SK-N-SH treated with all-trans-retinoic acid at 6 μM for 48 hours (cell line): ENCODE data around the gene VAT1L.

Experiments used
- ATAC-seq: fragments of 200-7000 bp; cut with Tn5 transposase; 3 replicates; pipeline ENCODE4 v1.9.1; 2020; ENCODE audit warnings: mild to moderate bottlenecking, moderate library complexity
- ARNTL ChIP-seq: fragments of 450-650 bp; formaldehyde crosslinking; IDR thresholded peaks from 2 replicates; pipeline ENCODE4 v1.5.0; 2020; ENCODE audit warnings: low read depth, mild to moderate bottlenecking, moderate library complexity, borderline replicate concordance
- CREB5 ChIP-seq: fragments of 250-450 bp; sonication (Bioruptor Pico); IDR thresholded peaks from 2 replicates; pipeline ENCODE4 v1.5.1; 2020; ENCODE audit warnings: low read depth, mild to moderate bottlenecking, moderate library complexity
- CSDC2 ChIP-seq: fragments of 250-450 bp; sonication (Bioruptor Pico); IDR thresholded peaks from 2 replicates; pipeline ENCODE4 v1.5.0; 2020; ENCODE audit warnings: mild to moderate bottlenecking, moderate library complexity
- GLIS3 ChIP-seq: fragments of 250-450 bp; sonication (Bioruptor Pico); IDR thresholded peaks from 2 replicates; pipeline ENCODE4 v1.5.0; 2020; ENCODE audit warnings: mild to moderate bottlenecking, moderate library complexity
- ISL1 ChIP-seq: fragments of 250-450 bp; sonication (Bioruptor Pico); IDR thresholded peaks from 2 replicates; pipeline ENCODE4 v2.1.2; 2022; ENCODE audit warnings: mild to moderate bottlenecking, moderate library complexity
- OSR1 ChIP-seq: fragments of 250-450 bp; sonication (Bioruptor Pico); IDR thresholded peaks from 2 replicates; pipeline ENCODE4 v1.8.0; 2022; ENCODE audit warnings: moderate library complexity, mild to moderate bottlenecking, inconsistent platforms
- PATZ1 ChIP-seq: fragments of 250-450 bp; sonication (Bioruptor Pico); IDR thresholded peaks from 2 replicates; pipeline ENCODE4 v1.8.0; 2020; ENCODE audit warnings: mild to moderate bottlenecking, moderate library complexity, borderline replicate concordance
- POU6F1 ChIP-seq: fragments of 250-450 bp; sonication (Bioruptor Pico); IDR thresholded peaks from 2 replicates; pipeline ENCODE4 v1.8.0; 2021; ENCODE audit warnings: low read depth, mild to moderate bottlenecking, moderate library complexity, borderline replicate concordance
- PPARA ChIP-seq: fragments of 250-450 bp; sonication (Bioruptor Pico); IDR thresholded peaks from 2 replicates; pipeline ENCODE4 v1.5.0; 2020; ENCODE audit warnings: mild to moderate bottlenecking, borderline replicate concordance
- SNAI2 ChIP-seq: fragments of 250-450 bp; sonication (Bioruptor Pico); IDR thresholded peaks from 2 replicates; pipeline ENCODE4 v1.5.0; 2020; ENCODE audit warnings: mild to moderate bottlenecking, moderate library complexity
- TCF4 ChIP-seq: fragments of 250-450 bp; sonication (Bioruptor Pico); IDR thresholded peaks from 2 replicates; pipeline ENCODE4 v1.8.0; 2021; ENCODE audit warnings: mild to moderate bottlenecking, moderate library complexity, borderline replicate concordance
- TSHZ2 ChIP-seq: fragments of 250-450 bp; sonication (Bioruptor Pico); IDR thresholded peaks from 2 replicates; pipeline ENCODE4 v1.5.0; 2020; ENCODE audit warnings: mild to moderate bottlenecking, moderate library complexity
- ZC3H10 ChIP-seq: fragments of 250-450 bp; sonication (Bioruptor Pico); IDR thresholded peaks from 2 replicates; pipeline ENCODE4 v1.5.1; 2021; ENCODE audit warnings: mild to moderate bottlenecking, moderate library complexity
- ZFP3 ChIP-seq: fragments of 250-450 bp; sonication (Bioruptor Pico); IDR thresholded peaks from 2 replicates; pipeline ENCODE4 v1.5.0; 2020; ENCODE audit warnings: mild to moderate bottlenecking, moderate library complexity
- ZNF70 ChIP-seq: fragments of 450-650 bp; formaldehyde crosslinking; IDR thresholded peaks from 2 replicates; pipeline ENCODE4 v1.5.0; 2020; ENCODE audit warnings: mild to moderate bottlenecking, moderate library complexity
- ZNF8 ChIP-seq: fragments of 450-650 bp; formaldehyde crosslinking; IDR thresholded peaks from 2 replicates; pipeline ENCODE4 v1.5.0; 2020; ENCODE audit warnings: mild to moderate bottlenecking, moderate library complexity
- TF ChIP-seq, protein P1 (sequence below): fragments of 250-450 bp; sonication (Bioruptor Pico); IDR thresholded peaks from 2 replicates; pipeline ENCODE4 v1.5.1; 2021; ENCODE audit warnings: mild to moderate bottlenecking, moderate library complexity

Gene VAT1L

DNA sequence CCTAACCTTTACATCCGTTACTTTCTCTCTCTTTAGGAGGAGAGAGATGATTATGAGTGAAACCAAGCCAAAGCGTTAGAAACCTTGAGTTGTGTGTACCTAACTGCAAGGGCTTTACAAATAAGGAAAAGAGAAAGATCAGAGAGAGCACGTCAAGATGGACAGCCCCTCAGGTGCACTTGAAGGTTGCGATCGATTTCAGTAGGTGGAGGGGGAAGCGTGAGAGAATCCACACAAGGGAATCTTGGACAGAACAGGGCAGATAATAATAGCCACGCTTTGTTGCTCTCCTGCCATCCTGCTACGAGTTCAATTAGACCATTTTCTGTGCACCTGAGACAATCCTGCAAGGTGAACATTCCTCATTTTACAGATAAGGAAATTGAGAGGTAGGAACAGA lies 78.4 kb downstream of the VAT1L start:
- ATAC-seq = no peak
- TF ChIP-seq CSDC2 = no peak
- TF ChIP-seq ISL1 = no peak
- TF ChIP-seq CREB5 (CRISPR knock-in tag) = no peak
- TF ChIP-seq POU6F1 (CRISPR knock-in tag) = no peak
- no peak for TF ChIP-seq ZC3H10
- TF ChIP-seq, protein P1, sequence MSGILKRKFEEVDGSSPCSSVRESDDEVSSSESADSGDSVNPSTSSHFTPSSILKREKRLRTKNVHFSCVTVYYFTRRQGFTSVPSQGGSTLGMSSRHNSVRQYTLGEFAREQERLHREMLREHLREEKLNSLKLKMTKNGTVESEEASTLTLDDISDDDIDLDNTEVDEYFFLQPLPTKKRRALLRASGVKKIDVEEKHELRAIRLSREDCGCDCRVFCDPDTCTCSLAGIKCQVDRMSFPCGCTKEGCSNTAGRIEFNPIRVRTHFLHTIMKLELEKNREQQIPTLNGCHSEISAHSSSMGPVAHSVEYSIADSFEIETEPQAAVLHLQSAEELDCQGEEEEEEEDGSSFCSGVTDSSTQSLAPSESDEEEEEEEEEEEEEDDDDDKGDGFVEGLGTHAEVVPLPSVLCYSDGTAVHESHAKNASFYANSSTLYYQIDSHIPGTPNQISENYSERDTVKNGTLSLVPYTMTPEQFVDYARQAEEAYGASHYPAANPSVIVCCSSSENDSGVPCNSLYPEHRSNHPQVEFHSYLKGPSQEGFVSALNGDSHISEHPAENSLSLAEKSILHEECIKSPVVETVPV (CRISPR knock-in tag) = no peak
- TF ChIP-seq ZNF70 (CRISPR knock-in tag) = no peak
- no peak for TF ChIP-seq GLIS3 (CRISPR knock-in tag)
- TF ChIP-seq ARNTL (CRISPR knock-in tag) = no peak

- ATAC-seq = no peak
- TF ChIP-seq TSHZ2 (CRISPR knock-in tag) = no peak
- TF ChIP-seq, all 23 proteins: peak for 0
Observed at GRCh38 chr16:77868052-77868451, 79.7 kb downstream of the VAT1L start.

GRCh38 chr16:77868478-77868877 lies 80.1 kb downstream of the VAT1L start:
- no peak for TF ChIP-seq ZNF8 (CRISPR knock-in tag)
- no peak for TF ChIP-seq ZFP3
- TF ChIP-seq OSR1 (CRISPR knock-in tag) = no peak
- no peak for TF ChIP-seq SNAI2
- no peak for TF ChIP-seq CSDC2
- TF ChIP-seq PATZ1 = no peak
- TF ChIP-seq ZC3H10 = no peak
- no peak for TF ChIP-seq ISL1
- TF ChIP-seq POU6F1 (CRISPR knock-in tag) = no peak
- no peak for TF ChIP-seq PPARA (CRISPR knock-in tag)
- TF ChIP-seq ARNTL (CRISPR knock-in tag) = no peak
- TF ChIP-seq TCF4 (CRISPR knock-in tag) = no peak
- no peak for TF ChIP-seq CREB5 (CRISPR knock-in tag)
- ATAC-seq = no peak
